Vagina (tissue), 2 donors: ENCODE data around the gene PSMG2.

Source experiments
- CTCF ChIP-seq, 3 experiments: fragments of 450-650 bp in 2 of 3; fragments of 200-600 bp in 1 of 3; sonication (generic) in 1 of 3; IDR thresholded peaks; one replicate each; pipeline ENCODE4 v1.5.1; 2017 to 2019; ENCODE audit warnings: antibody characterized with exemption in 3 of 3, mild to moderate bottlenecking in 2 of 3, moderate library complexity in 2 of 3
- POLR2A ChIP-seq, 2 donors: fragments of 450-650 bp; IDR thresholded peaks; one replicate each; pipeline ENCODE4 v1.6.1; 2017; ENCODE audit warnings: antibody characterized with exemption in 2 of 2, mild to moderate bottlenecking in 2 of 2, moderate library complexity in 2 of 2
- POLR2AphosphoS5 ChIP-seq, 2 donors: sonication (generic); formaldehyde crosslinking; IDR thresholded peaks; one replicate each; pipeline ENCODE4 v1.9.0; 2017; ENCODE audit warnings: antibody characterized with exemption in 2 of 2, mild to moderate bottlenecking in 2 of 2, low read depth in 1 of 2; ENCODE audit not compliant: insufficient read depth in 1 of 2

GRCh38 chr18:12751503-12751884 lies 48.7 kb downstream of the PSMG2 start:
- TF ChIP-seq CTCF (IDR thresholded peaks at IDR 0.05) (no peak), POLR2A (IDR thresholded peaks at IDR 0.05) (no peak), POLR2AphosphoS5 (IDR thresholded peaks at IDR 0.05; ENCODE audit: insufficient read depth in 1 of 2, low read depth in 1 of 2) (no peak)
